Brain microvascular endothelial cell (primary cell): ENCODE measurements around the gene ASCC1.

Source experiments
- DNase-seq: peaks from one replicate; pipeline ENCODE4 v3.0.0-alpha.2; 2020
- H3K27ac ChIP-seq: fragments of 250-450 bp; sonication (Bioruptor Pico); 2 replicates; pipeline ENCODE4 v1.5.1; 2020; ENCODE audit warnings: mild to moderate bottlenecking, moderate library complexity
- H3K27me3 ChIP-seq: fragments of 250-450 bp; sonication (Bioruptor Pico); replicated peaks from 2 replicates; pipeline ENCODE4 v1.5.1; 2020; ENCODE audit warnings: mild to moderate bottlenecking
- H3K36me3 ChIP-seq: fragments of 250-450 bp; sonication (Bioruptor Pico); replicated peaks from 2 replicates; pipeline ENCODE4 v1.5.1; 2020; ENCODE audit warnings: mild to moderate bottlenecking
- H3K4me3 ChIP-seq: 2 replicates; pipeline ENCODE4 v1.5.1; 2011; ENCODE audit warnings: low read depth, mild to moderate bottlenecking, control low read depth, low read length, moderate library complexity
- in situ Hi-C: cut with HindIII; loops from 2 replicates; pipeline ENCODE4 v1.10.0; 2017; ENCODE audit warnings: low sequenced_read_pairs, low pct_ligation_motif_present
- TF ChIP-seq, protein P1 (sequence below): IDR thresholded peaks from 2 replicates; pipeline ENCODE4 v1.5.1; 2011; ENCODE audit warnings: low read depth, mild to moderate bottlenecking, moderate library complexity, low read length, control low read depth, inconsistent platforms; ENCODE audit errors: missing control alignments

The ASCC1 gene

DNA sequence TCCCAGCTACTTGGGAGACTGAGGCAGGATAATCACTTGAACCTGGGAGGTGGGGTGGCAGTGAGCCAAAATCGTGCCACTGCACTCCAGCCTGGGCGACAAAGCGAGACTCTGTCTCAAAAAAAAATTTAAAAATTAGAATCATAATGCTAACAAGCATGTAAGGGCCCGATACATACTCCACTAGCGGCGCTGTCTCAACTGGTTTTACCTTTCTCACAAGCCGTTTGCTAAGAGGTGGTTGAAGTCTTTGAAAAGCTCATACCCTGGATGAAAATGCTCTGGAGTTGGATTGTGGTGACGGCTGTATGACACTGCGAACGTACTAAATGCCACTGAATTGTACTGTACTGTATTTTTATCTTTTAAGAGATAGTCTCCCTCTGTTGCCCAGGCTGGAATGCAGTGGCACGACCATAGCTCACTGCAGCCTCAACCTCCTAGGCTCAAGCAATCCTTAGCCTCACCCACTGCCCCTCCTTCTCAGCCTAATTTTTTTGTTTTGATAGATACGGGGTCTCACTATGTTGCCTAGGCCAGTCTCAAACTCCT is 157.7 kb downstream of the ASCC1 start:
- H3K36me3 ChIP-seq, result no peaks in the 10 kb centered on the region
- H3K27ac ChIP-seq, result no peak overlapping the region
- in situ Hi-C loops, result no loop called here
- H3K4me3 ChIP-seq, result no peak overlapping the region
- TF ChIP-seq, protein P1, sequence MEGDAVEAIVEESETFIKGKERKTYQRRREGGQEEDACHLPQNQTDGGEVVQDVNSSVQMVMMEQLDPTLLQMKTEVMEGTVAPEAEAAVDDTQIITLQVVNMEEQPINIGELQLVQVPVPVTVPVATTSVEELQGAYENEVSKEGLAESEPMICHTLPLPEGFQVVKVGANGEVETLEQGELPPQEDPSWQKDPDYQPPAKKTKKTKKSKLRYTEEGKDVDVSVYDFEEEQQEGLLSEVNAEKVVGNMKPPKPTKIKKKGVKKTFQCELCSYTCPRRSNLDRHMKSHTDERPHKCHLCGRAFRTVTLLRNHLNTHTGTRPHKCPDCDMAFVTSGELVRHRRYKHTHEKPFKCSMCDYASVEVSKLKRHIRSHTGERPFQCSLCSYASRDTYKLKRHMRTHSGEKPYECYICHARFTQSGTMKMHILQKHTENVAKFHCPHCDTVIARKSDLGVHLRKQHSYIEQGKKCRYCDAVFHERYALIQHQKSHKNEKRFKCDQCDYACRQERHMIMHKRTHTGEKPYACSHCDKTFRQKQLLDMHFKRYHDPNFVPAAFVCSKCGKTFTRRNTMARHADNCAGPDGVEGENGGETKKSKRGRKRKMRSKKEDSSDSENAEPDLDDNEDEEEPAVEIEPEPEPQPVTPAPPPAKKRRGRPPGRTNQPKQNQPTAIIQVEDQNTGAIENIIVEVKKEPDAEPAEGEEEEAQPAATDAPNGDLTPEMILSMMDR, result no peak
- H3K27me3 ChIP-seq, result no peaks in the 10 kb centered on the region
- DNase-seq, result no peak

DNA sequence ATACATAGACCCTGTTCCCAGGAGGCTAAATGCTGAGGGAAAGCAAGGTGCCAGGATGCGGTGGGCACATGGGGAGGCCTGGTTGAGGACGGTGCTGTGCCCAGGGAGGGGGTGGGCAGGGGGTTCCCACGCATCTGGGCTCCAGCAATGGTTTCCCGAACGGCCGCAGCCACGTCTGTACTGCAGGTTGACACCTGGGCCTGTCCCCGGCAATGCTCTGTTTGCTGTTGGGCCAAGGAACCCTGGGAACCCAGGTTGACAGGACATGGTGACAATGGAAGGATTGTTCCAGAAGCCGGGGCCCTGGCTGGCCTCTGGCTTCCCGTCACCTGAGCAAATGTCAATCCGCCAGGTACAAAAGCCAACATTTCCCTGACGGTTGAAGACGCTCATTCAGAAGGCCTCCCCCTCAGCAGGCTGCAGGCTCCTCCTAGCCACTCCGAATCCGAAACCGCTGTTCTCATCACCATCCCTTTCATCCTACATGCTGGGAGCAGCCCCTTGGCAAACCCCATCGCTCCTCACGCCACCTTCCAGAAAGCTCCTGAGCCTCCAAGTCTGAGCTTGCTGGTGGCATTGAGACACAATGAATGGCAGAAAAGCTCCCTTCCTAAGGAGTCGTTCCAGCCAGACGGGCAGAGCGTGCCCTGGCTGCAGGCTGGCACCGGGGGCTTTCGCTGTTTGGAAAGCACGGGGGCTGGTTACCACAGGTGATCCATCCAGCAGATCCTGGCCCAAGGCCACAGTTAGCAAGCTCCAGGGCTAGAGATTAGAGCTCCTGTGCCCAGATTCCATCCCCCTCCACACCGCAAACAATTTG is 158.9 kb downstream of the ASCC1 start:
- TF ChIP-seq, protein P1, result no peak
- in situ Hi-C loops, result no loop called here

DNA sequence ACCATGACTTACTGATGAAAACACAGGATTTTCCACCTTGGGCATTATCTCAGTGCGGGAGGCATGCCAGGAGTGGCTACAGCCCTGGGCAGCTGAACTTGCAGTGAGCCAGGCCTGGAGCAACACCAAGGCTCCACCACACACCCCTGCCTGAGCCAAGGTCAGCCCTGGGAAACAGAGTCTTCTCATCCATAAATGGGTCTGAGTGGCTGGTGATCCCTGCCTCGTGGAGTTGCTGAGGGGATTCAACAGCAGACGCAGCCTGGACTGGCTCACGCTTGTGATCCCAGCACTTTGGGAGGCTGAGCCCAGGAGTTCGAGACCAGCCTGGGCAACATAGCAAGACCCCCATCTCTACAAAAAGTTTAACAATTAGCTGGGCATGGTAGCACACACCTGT is 160.0 kb downstream of the ASCC1 start:
- H3K4me3 ChIP-seq, result no peak overlapping the region
- in situ Hi-C loops, result no loop called here
- no peak for DNase-seq
- H3K27ac ChIP-seq, result no peak overlapping the region
- H3K36me3 ChIP-seq, result no peaks in the 10 kb centered on the region
- no peaks in the 10 kb centered on the region for H3K27me3 ChIP-seq
- TF ChIP-seq, protein P1, result no peak

More for the DNA sequence above, 158.9 kb downstream of the ASCC1 start:
- no peak for DNase-seq
- no peaks in the 10 kb centered on the region for H3K36me3 ChIP-seq
- H3K27ac ChIP-seq, result no peak overlapping the region
- H3K27me3 ChIP-seq, result no peaks in the 10 kb centered on the region
- no peak overlapping the region for H3K4me3 ChIP-seq

DNA sequence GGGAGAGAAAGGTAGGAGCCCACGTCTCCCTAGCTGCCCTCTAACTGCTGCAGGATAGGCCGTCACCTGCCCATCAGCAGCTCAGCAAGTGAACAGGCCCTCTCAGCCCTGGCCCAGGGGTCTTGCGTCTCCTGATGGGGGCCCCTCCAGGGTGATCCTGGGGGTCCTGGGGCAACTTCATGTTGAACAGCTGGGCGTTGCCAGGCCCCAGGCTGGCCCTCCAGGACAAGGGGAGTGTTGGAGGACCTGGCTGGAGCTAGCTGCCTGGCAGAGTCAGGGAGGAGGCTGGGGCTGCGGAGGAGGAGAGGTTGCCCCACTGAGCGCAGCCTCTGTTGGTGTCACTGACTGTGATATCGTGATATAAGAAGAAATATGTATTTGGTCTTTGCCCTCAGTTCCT is 162.4 kb downstream of the ASCC1 start:
- Histone ChIP-seq H3K4me3 (no peak overlapping the region), H3K27ac (no peak overlapping the region), H3K27me3 (no peaks in the 10 kb centered on the region), H3K36me3 (no peaks in the 10 kb centered on the region)
- in situ Hi-C loops, result no loop called here
- DNase-seq, result no peak
- TF ChIP-seq, protein P1, result no peak

DNA sequence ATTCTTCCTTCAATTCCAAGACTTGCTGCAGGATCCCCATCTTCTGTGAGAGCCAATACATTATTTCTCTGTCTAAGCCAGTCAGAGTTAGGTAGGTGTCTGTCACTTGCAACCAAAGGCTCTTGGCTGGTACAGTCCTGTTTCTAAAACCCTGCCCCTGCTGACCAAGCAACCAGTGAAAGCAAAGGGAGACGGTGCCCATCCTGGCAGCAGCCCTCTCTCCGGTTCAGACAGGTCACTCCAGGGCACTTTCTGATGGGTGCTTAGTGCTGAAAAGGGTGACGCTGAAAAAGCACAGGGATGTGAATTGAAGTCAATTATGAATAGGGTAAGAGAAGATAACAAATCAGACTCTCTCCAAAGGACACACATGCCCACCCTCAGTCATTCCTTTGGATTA is 165.2 kb downstream of the ASCC1 start:
- H3K4me3 ChIP-seq, result no peak overlapping the region
- in situ Hi-C loops, result no loop called here
- H3K27ac ChIP-seq, result no peak overlapping the region
- TF ChIP-seq, protein P1, result no peak
- H3K36me3 ChIP-seq, result no peaks in the 10 kb centered on the region
- H3K27me3 ChIP-seq, result no peaks in the 10 kb centered on the region
- no peak for DNase-seq
